SHP77 (cell line): ENCODE measurements around the gene CRB1.
A peak's percentile ranks its signal among the peaks of the same experiment; 100 is the strongest.

Experiments
- DNase-seq, 2 experiments: peaks; one replicate each; lab custom pipeline; 2025; lab: John Stamatoyannopoulos, UW

Gene CRB1

DNA sequence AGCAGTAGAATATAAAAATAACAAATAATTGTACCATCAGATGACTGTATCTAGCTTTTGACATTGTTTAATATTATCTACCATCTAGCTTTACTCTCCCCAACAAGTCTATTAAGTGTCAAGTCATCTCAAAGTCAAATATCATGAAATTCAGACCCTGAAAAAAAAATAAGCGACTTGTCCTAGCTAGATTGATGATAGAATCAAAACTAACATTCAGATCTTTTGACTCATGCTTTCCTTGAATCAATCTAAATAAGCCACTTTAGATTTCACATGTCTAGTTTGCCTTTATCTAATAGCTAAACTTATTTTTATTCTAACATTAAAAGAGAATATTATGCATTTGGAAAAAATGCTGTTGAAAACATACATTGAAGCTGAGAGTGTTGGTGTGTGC lies 35.4 kb downstream of the CRB1 start:
- DNase-seq = no peak

DNA sequence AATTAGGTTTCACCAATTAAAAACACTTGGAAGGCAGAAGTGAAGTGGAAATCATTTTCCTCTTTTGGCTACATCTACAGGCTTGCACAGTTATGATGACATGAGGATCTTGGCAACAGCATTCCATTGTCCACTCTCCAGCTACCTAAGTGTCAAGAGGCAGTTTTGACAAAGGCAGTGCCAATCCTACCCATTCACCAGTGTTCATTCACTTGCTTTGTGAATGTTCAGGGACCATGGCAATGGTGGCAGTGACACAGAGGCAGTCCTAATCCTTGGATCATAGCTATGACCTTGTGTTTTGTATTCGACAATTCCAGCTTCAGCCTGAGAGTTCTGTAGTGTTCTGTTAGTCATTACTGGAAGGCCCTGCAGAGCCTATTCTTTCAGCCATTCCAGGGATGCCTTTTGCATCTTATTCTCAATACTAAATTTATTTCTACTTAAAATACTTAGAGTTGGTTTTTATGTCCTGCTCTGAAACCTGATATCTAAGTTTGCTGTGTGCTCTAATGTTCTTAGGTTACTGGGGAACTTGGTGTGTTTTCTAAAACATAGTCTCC lies 36.7 kb downstream of the CRB1 start:
- no peak for DNase-seq

DNA sequence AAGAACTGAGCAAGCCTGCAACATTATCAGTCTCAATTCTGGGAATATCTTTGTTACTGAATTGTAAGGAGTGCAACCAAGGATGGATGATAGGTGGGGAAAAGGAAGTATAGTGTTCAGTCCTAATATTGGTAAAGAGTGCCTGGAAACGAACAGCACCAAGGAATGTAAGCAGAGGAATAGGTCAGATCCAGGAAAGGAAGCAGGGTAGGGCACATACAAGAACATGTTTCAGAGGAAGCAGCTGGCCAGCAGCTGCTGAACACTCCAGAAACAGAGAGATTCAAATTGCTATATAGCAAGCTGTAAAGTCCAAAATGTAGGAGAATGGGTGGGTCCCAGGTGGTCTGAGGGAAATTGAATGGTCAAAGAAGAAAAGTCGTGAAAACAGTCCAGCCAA lies 37.9 kb downstream of the CRB1 start:
- peak; percentile 4 to 43 for DNase-seq

DNA sequence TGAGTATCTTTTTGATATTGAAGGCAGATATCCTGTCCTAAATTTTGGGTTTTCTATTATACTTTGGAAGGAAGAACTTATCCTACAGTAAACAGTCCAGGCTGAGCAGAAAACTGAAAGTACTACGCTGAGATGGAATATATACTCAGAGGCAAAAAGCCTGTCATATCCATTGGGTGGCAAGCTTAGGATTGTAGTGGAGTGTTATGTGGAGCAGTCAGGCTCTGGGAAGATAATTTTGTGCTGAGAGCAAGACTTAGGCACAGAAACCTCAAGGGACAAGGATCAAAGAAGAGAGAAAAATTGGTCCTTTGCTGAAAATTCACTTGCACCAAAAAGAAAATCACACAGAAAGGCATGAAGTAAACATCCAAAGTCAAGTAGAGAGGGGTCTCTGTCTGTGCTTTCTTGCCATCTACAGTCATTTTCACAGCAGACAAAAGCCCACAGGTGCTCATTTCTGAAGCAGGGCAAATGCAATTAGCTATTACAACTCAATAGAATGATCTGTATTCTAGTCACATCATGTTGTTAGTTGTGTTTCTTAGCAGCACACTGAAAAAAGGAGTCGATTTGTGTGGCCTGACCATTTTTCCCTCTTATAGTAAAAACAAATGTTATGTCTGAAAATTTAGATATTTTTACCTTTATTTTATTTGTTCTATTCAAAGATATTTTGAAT lies 38.5 kb downstream of the CRB1 start:
- no peak for DNase-seq

DNA sequence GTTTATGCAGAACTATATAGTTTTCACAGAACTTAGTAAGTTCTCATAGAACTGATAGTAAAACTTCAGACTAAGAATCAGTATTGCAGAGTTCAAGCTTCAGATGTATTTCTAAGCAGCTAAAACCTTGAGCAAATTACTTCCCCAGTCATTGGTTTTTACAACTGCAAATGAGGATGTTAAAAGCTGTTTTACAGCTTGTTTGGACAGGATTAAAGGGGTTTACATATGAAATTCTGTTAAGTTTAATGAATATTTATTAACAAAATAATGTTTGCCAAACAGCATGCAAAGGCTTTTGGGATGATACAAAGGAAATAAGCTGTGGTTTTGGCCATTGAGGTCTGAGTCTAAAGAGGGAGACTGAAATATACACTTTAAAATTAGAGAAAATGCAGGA lies 39.1 kb downstream of the CRB1 start:
- DNase-seq = no peak

DNA sequence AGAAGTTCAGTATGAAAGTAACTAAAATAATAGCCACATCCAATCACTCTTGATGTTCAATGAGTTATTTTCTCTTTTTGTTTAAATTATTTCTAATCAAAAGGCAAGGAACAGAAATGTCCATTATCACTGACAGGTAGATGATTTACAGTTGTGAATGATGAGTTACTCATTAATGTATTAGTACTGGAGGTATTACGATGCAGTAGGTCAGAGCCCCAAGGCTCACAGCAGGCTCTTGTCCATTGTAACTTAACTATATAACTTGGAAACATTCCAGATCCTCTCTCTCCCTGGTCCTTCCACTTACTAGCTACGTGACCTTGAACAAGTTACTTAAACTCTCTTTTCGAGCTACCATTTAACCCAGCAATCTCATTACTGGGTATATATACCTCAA lies 39.5 kb downstream of the CRB1 start:
- no peak for DNase-seq

DNA sequence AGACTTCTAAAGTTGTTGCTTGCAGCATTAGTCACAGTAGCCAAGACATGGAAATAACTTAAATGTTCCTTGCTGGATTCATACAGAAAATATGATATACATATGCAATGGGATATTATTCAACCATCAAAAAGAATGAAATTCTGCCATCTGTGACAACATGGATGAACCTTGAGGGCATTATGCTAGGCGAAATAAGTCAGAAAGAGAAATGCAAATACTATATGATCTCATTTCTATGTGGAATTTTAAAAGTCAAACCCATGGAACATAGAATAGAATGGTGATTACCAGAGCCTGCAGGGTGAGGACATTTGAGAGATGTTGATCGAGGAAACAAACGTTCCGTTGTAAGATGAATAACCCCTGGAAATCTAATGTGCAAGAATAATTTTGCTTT lies 43.0 kb downstream of the CRB1 start:
- no peak for DNase-seq

DNA sequence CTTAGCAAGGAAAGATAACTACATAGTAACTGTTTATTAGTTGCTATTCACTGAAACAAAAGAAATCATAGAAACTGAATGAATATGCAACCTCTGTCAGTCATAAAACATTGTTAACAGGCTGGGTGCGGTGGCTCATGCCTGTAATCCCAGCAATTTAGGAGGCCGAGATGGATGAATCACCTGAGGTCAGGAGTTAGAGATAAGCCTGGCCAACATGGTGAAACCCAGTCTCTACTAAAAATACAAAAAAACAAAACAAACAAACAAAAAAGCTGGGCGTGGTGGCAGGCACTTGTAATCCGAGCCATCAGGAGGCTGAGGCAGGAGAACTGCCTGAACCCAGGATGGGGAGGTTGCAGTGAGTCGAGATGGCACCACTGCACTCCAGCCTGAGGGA lies 44.1 kb downstream of the CRB1 start:
- DNase-seq = no peak

DNA sequence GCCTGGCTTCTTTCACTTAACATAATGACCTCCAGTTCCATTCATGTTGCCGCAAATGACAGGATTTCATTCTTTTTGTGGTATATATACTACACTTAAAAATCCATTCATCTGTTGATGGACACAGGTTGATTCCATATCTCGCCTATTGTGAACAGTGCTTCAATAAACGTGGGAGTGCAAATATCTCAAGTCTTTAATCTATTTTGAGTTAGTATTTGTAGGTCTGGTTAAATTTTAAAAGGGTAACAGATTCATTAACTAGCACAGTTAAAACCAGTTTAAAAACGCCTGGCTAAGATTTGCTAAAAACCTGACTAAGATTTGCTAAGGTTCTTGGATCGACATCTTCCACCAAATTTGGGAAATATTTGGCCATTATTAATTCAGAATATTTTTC lies 45.7 kb downstream of the CRB1 start:
- DNase-seq = no peak

DNA sequence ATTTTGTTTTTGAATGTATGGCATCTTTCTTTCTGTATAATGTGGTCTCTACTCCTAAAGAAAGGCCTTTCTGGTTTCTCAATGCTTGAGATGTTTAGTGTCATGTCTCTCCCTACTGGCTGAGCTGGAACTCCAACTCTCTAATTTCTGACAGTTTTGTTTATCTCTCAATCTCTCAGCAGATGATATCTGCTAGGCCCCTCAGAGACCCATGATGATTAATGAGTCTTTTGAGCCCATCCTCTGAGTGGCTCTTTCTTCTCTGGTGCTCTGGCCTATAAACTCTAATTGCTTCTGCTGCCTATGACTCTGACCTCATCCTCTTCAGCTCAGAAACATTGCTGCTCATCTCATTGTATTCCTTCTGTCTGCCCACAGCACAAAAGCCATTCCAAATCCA lies 46.6 kb downstream of the CRB1 start:
- peak in 1 of 2 experiments; percentile 39 for DNase-seq

DNA sequence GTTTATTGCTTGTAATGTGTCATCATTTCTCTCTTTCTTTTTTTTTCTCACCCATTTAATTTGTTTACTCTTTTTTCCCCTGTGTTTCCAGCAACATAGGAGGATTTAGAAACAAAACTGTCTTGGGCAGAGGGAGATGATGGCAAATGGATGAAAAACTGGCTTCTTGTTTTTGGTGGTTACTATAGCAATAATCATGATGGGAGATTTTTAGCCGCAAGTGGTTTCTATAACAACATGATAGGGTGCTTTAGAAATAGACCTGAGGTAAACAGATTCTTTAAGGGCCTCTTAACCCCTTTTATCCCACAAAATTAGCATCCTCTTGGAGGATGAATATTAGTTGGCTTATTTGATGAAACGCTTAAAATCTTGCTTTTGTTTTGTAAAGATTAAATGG lies 51.6 kb downstream of the CRB1 start:
- DNase-seq = no peak

DNA sequence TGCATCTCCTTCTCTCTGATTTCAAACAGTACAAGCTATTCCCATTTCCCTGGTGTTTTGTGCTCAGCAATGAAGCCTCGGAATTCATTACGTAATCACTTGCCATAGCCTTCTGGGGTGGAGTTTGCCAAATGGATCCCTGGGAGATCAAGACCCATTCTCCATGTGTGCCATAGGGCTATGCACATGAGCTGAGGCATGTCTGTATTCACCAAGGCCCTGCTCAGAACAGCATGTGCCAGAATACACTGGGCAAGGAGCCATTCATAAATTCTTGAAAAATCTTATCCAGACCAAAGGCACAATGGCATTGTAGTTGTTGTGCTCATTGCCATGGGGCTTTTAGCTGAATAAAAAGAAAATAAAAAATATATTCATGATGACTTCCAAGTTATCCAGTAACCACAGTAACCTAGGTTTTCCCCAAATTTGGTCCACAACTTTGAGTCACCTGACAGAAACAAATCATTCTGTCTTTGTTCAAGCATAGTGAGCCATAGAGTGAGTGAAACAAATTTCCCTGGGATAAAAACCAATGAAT lies 53.0 kb downstream of the CRB1 start:
- DNase-seq = no peak

DNA sequence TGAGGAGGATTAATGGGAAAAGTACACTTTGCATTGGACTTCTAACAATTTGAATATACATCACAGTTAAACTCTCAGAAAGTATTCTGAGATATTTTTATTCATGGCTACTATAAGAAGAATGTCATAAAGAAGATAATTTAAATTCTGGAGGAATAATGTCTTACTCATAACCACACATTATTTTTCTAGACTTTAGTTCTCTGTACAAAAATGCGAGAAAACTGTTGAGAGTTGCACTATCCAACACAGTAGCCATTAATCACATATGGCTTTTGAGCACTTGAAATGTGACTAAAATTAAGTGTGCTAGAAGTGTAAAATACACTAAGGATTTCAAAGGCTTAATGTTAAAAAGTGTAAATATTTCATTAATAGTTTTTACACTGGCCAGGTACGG lies 53.8 kb downstream of the CRB1 start:
- no peak for DNase-seq

DNA sequence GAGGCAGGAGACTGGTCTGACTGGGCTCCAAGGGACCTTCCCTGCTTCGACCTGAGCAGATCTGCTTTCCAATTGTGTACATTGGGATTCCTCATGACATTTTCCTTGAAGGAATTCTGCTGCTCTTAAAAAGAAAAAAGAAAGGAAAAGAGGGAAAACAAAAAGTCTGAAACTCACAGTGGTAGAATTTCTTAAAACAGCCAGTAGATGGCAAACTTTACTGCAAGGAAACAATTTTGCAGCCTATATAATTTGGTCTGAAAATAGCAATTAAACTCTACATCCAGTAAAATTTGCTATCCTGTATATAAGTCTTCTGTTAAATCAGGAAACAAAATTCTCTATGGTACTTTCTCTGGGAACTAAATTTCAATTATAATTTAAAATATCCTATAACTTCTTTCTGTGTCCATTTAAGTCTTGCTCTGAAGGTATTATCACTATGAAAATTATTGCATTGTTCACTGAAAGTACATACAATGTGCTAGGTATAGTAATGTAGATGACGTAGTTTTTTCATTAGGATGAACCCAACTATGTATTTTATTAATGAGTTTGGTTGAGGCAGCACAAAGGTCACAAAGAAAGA lies 59.8 kb downstream of the CRB1 start:
- DNase-seq = no peak

DNA sequence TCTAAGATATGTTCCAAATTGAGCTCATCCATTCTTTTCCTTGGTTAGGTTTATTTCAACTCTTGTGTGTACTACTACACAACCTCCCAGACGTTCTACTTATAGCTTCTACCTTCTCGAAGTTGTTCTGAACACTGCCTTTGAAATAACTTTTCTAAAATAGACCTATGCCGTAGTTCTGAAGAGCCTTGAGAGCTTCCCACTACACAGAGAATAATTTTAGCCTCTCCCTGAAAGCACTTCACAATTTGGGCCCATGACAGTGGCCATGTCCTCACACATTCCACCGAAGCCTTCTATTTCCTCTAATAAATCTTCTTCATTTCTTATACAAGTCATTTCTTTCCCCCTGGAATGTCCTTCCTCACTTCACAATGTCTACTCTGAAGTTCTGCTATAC lies 62.2 kb downstream of the CRB1 start:
- no peak for DNase-seq

DNA sequence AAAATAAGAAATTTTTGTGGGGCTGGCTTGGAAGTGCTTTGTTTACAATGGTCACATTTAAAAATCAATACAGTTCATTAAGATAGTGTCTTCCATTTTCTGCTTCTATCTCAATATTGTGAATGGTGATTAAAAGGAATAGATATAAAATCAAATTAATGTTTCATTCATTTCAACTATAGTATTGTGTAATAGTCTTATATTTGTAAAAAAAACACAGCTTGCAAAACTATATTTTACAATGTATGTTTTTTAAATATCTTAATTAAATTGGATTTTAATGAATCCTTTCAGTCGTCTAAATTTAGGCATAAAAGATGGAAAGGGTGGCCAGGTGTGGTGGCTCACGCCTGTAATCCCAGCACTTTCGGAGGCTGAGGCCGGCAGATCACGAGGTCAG lies 63.5 kb downstream of the CRB1 start:
- DNase-seq = no peak

DNA sequence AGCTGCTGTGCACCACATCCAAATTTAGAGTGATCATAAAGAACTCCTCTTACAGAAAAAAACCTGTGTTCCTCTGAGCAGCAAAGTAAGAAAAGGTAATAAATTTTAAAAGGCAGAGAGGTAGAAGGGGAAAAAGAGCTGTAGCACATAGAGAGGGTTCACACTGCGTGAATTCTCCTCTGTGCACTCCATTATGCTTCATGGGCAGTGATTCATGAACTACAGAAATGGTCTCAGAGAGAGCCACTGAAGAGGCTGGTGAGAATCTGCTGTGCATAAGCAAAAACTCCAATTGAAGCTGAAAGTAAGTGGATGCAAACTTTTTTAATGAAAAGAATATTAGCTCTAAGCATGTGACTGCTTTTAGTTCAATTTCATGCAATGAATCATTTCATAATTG lies 65.0 kb downstream of the CRB1 start:
- DNase-seq = no peak

DNA sequence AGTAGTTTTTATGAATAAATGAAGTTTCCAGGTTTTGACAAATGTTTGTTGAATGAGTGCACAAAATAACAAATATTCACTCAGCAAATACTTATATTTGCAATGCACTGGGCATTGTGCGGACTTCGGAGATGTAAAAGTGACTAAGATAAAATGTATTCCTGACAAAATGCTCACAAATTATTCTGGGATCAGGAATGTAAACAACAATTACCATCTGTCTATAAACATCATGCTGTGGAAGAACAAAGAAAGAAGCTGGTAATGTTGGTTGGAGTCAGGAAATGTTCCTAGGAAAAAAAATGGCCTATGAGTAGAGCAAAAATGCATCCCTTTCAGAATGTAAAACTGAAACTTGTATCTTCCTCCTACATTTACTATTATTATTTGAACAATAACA lies 68.5 kb downstream of the CRB1 start:
- DNase-seq = no peak

DNA sequence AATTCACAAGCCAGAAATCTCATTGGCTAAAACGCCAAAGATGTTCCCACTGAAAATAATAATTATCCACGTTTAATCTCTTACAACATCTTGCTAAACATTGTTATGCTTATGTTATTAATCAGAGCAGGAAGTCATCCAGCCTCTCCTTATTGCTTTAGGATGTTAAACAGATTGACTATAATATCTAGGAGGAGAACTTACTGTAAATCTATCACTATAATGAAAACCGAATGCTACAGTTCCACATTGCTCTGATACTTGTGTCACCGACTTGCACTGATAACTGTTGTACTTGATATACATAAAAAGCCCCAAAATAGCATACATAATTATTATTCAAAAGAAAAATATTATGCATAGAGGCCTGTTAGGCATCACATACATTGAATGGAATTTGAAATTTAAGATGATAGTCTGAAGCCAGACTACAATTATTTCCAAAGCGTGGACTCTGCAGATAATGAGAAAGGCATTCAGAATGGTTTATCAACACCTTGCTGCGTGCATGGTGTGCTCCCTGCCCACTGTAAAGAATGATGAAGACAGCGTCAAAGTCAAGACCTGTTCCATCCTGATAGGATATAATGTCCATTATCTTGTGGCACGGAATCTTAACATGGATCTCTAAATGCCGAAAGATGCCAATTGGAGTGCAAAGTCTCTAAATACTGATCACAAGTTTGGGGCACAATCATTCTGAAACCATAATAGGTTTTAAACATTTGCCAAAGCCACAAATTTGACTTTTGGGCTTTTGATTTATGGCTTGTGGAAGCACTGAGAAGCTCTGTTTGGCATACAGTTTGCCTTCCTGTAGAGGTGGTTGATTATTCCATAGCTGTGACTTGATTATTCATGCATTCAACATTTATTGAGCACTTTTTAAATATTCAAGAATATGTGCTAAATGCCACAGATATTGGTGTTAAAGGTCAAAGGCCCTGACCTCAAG lies 71.3 kb downstream of the CRB1 start:
- no peak for DNase-seq

DNA sequence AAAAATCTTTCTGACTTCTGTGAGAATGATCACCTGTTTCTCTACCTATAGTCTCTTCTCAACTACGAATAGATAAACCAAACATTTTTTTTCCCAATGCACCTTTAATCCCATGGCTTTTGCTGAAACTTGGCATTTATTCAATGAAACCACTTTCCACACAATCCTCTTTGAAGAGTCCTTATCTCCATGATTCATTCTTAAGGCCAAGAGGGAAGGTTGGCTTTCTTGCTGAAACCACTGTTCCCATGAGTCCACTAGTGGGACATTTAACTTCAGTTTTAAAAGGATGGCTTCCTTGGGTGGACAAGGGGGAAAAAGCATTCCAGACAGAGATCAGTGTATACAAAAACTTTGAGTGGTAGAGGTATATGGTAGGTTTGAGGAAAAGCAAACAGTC lies 73.6 kb downstream of the CRB1 start:
- DNase-seq = no peak

DNA sequence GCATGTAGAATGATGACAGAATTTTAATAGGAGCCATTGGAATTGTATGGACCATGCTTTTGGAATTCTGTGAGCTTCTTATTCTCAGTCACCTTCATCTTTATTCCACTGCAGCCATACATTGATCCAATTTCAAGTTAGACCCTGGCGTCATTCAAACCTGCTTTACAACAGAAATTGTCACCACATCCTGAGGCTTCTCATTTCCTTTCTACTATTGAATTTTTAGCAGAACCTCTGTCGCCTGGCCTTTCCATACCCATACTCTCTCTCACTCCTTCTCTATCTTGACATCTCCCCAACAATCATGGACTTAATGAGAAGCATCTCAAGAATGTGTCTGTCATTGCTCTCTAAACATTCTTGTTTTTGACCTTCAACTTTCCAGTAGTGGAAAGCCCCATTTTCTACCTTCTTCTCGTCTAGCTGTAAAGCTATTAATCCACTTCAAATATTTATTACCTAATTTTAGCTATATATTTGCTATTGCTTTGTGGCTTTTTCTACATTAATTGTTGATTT lies 74.1 kb downstream of the CRB1 start:
- DNase-seq = no peak

DNA sequence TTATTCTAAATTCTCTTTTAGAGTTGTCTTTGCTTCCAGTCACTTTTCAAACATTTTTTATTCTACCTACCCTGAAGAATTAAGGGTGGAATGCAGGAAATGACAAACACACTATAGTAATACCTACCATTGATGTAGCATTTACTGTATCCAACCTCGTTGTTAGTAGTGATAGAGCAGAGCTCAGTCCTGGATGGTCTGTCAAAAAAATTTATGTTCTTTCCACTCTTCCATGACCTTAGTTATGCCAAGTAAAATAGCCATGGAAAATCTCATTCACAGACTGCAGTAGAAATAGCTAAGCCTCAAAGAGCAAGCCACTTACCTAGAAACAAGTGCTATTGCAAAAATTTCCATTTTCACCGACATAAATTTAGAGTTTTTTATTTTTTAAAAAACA lies 74.6 kb downstream of the CRB1 start:
- DNase-seq = no peak
